GM13977 (cell line): ENCODE results near the gene CCDC177.

Experiments used
- DNase-seq: peaks from one replicate; pipeline ENCODE4 v3.0.0; 2012; ENCODE audit warnings: low spot score
- CTCF ChIP-seq: IDR thresholded peaks from 2 replicates; pipeline ENCODE4 v1.5.1; 2012; ENCODE audit warnings: mild to moderate bottlenecking, control low read depth; ENCODE audit not compliant: insufficient read depth; ENCODE audit errors: extremely low read depth, missing control alignments
- in situ Hi-C: fragments of 300-500 bp; cut with MboI; formaldehyde crosslinking; loops from one replicate; pipeline ENCODE4 v1.12.0; 2022; ENCODE audit warnings: low sequenced_read_pairs, low pct_unique_long_range_greater_than_20kb, mixed read lengths, inconsistent platforms; ENCODE audit not compliant: unreplicated experiment

CCDC177 gene

GRCh38 chr14:69547701-69548348, 26.8 kb downstream of the CCDC177 start:
- DNase-seq = peak; percentile 64
- in situ Hi-C loops = no loop called here
- peak; percentile 62 for TF ChIP-seq CTCF

GRCh38 chr14:69543341-69544115, 31.1 kb downstream of the CCDC177 start:
- in situ Hi-C loops = no loop called here
- DNase-seq = no peak
- no peak for TF ChIP-seq CTCF

- in situ Hi-C loops = no loop called here
- no peak for DNase-seq
Observed at GRCh38 chr14:69542311-69542710, 32.4 kb downstream of the CCDC177 start.

GRCh38 chr14:69540654-69541335, 33.9 kb downstream of the CCDC177 start:
- DNase-seq = no peak
- in situ Hi-C loops = no loop called here
- TF ChIP-seq CTCF = no peak

More at GRCh38 chr14:69542311-69542710, 32.4 kb downstream of the CCDC177 start:
- TF ChIP-seq CTCF = no peak

GRCh38 chr14:69539631-69540410, 34.9 kb downstream of the CCDC177 start:
- TF ChIP-seq CTCF = no peak
- no peak for DNase-seq
- in situ Hi-C loops = no loop called here

- DNase-seq = no peak
- in situ Hi-C loops = no loop called here
- TF ChIP-seq CTCF = no peak
Observed at GRCh38 chr14:69538766-69539165, 35.9 kb downstream of the CCDC177 start.
